Measurements from ENCODE around the gene SEMA7A. TPM values are rescaled to one million over a fixed set of nuclear protein-coding genes. Genes with fewer than 3 reads are reported as not detected.

SEMA7A gene
- total RNA-seq, 2 donors from 2014 or later, result 8.1 to 8.2 TPM

DNA sequence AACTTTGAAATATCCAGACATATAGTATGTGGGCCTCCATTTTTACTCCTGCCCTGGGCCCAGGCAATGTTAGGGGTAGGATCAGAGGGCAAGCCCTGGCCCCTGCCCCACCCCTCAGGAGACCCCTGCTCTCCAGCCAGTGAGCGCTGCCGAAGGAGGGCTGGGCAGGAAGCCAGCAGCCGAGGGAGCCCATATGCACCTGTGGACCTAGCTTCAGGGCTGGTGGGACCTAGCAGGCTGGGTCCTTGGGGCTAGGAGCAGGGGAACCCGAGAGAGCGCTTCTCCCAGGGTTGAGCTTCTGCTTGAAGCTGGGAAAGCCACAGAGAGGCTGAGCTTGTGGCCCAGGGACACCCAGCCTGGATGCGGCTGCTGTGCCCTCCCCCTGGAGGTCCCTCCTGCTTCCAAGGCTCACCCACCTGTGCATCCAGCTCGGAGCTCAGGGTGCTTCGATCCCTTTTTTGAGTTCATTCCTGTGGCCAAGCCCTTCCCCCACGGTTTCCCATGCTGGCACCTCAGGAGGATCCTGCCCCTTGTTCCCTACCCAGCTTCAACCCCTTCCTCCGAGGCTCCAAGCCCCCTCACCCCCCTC, 45.3 kb downstream of the SEMA7A start:
- H3K4me1 ChIP-seq (ENCODE audit: control insufficient read depth, insufficient read depth, low read length), result no peaks in the 10 kb centered on the region
- peaks cover 4% of the 10 kb centered on the region for H3K27me3 Mint-ChIP-seq (ENCODE audit: insufficient read depth)
- no peaks in the 10 kb centered on the region for H3K9me3 ChIP-seq (ENCODE audit: control insufficient read depth, low read length)
- no peak overlapping the region for H3K9ac ChIP-seq (ENCODE audit: extremely low read depth, low read length, poor library complexity, severe bottlenecking)
- H3K9me3 Mint-ChIP-seq, result no peaks in the 10 kb centered on the region
- peaks cover 13% of the 10 kb centered on the region for H3K4me1 Mint-ChIP-seq
- no peaks in the 10 kb centered on the region for H3K36me3 ChIP-seq (ENCODE audit: control insufficient read depth, insufficient read depth, low read length)
- no peaks in the 10 kb centered on the region for H3K36me3 Mint-ChIP-seq (ENCODE audit: low read depth)
- no peak overlapping the region for H3K27ac Mint-ChIP-seq
- 92 to 94% methylated on average over 4 to 10 of the region's 10 CpGs for WGBS, 2 experiments (ENCODE audit: insufficient coverage in 1 of 2, insufficient read length in 1 of 2)
- H3K4me3 Mint-ChIP-seq, result no peak overlapping the region
- H3K27me3 ChIP-seq (ENCODE audit: control insufficient read depth, insufficient read depth, low read length, poor library complexity, severe bottlenecking), result no peaks in the 10 kb centered on the region
- TF ChIP-seq, protein P1, sequence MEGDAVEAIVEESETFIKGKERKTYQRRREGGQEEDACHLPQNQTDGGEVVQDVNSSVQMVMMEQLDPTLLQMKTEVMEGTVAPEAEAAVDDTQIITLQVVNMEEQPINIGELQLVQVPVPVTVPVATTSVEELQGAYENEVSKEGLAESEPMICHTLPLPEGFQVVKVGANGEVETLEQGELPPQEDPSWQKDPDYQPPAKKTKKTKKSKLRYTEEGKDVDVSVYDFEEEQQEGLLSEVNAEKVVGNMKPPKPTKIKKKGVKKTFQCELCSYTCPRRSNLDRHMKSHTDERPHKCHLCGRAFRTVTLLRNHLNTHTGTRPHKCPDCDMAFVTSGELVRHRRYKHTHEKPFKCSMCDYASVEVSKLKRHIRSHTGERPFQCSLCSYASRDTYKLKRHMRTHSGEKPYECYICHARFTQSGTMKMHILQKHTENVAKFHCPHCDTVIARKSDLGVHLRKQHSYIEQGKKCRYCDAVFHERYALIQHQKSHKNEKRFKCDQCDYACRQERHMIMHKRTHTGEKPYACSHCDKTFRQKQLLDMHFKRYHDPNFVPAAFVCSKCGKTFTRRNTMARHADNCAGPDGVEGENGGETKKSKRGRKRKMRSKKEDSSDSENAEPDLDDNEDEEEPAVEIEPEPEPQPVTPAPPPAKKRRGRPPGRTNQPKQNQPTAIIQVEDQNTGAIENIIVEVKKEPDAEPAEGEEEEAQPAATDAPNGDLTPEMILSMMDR (conservative IDR thresholded peaks at IDR 0.05), result no peak
- H3K4me3 ChIP-seq (ENCODE audit: low read length), result no peak overlapping the region
- no peak for DNase-seq
- no peak overlapping the region for H3K27ac ChIP-seq (ENCODE audit: low read depth, low read length)

DNA sequence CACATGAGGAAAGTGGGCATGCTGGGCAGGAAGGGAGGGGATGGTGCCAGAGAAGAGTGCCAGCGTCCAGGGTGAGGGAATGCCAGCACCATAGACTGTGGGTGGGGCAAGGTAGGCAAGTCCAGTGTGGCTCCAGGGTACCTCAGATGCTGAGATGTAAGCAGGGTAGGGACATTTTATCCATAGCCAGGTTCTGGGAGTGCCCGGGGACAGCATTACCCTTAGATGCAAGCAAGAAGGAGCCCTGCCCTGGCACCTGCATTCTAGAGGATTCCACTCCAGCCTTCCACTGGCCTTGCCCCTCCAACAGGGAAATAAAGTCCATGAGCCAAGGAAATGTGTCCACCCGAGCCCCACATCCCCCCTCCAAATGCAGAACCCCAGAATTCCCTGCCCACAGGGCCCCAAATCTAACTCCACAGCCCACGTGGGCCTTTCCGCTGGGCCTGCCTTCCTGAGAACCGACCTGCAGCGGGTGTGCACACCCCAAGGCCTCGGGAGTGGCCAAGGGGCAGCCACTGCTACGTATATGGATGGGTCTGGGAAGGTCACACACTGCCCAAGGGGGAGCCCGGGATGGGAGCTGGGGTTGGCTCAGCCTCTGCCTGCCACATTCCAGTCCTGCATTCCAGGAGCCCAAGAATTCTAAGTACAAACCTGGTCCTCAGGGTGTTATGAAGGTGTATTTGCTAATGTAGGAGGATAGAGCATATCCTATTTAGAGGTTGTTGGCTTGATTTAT, 46.0 kb downstream of the SEMA7A start:
- Histone ChIP-seq H3K9ac (ENCODE audit: extremely low read depth, low read length, poor library complexity, severe bottlenecking) (no peak overlapping the region), H3K36me3 (ENCODE audit: control insufficient read depth, insufficient read depth, low read length) (no peaks in the 10 kb centered on the region), H3K27me3 (ENCODE audit: control insufficient read depth, insufficient read depth, low read length, poor library complexity, severe bottlenecking) (no peaks in the 10 kb centered on the region), H3K9me3 (ENCODE audit: control insufficient read depth, low read length) (no peaks in the 10 kb centered on the region), H3K4me1 (ENCODE audit: control insufficient read depth, insufficient read depth, low read length) (no peaks in the 10 kb centered on the region), H3K27ac (ENCODE audit: low read depth, low read length) (no peak overlapping the region), H3K4me3 (ENCODE audit: low read length) (no peak overlapping the region)
- H3K27ac Mint-ChIP-seq, result no peak overlapping the region
- 89 to 92% methylated on average over 3 to 10 of the region's 10 CpGs for WGBS, 2 experiments (ENCODE audit: insufficient coverage in 1 of 2, insufficient read length in 1 of 2)
- peaks cover 13% of the 10 kb centered on the region for H3K4me1 Mint-ChIP-seq
- no peaks in the 10 kb centered on the region for H3K27me3 Mint-ChIP-seq (ENCODE audit: insufficient read depth)
- no peak overlapping the region for H3K4me3 Mint-ChIP-seq
- peak; percentile 57 for DNase-seq
- no peaks in the 10 kb centered on the region for H3K9me3 Mint-ChIP-seq
- H3K36me3 Mint-ChIP-seq (ENCODE audit: low read depth), result no peaks in the 10 kb centered on the region
- TF ChIP-seq, protein P1 (conservative IDR thresholded peaks at IDR 0.05), result no peak

DNA sequence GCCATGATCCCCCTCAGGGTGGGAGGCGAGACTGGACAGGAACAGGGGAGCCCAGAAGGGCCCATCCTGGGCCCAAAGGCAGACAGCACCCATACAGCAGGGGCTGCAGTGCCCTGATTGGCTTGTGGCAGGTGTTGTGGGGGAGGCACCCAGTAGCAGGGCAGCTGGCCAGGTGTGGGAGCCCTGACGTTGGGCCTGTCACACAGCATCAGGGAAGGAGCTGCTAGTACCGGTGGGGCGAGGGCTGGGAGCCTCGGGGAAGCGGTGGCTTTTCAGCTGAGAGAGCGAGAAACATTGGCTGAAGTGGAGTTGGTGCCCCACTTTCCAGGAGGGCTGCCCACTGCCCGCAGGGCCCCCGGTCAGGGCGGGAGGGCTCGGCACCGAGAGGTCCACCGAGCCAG, 46.6 kb downstream of the SEMA7A start:
- Mint-ChIP-seq H3K4me3 (no peak overlapping the region), H3K4me1 (peaks cover 13% of the 10 kb centered on the region), H3K36me3 (ENCODE audit: low read depth) (no peaks in the 10 kb centered on the region), H3K27me3 (ENCODE audit: insufficient read depth) (no peaks in the 10 kb centered on the region), H3K9me3 (no peaks in the 10 kb centered on the region), H3K27ac (no peak overlapping the region)
- TF ChIP-seq, protein P1 (conservative IDR thresholded peaks at IDR 0.05), result no peak
- 88 to 92% methylated on average over 6 to 13 of the region's 13 CpGs for WGBS, 2 experiments (ENCODE audit: insufficient coverage in 1 of 2, insufficient read length in 1 of 2)
- Histone ChIP-seq H3K4me3 (ENCODE audit: low read length) (no peak overlapping the region), H3K9me3 (ENCODE audit: control insufficient read depth, low read length) (no peaks in the 10 kb centered on the region), H3K27ac (ENCODE audit: low read depth, low read length) (no peak overlapping the region), H3K4me1 (ENCODE audit: control insufficient read depth, insufficient read depth, low read length) (no peaks in the 10 kb centered on the region), H3K9ac (ENCODE audit: extremely low read depth, low read length, poor library complexity, severe bottlenecking) (no peak overlapping the region), H3K27me3 (ENCODE audit: control insufficient read depth, insufficient read depth, low read length, poor library complexity, severe bottlenecking) (no peaks in the 10 kb centered on the region), H3K36me3 (ENCODE audit: control insufficient read depth, insufficient read depth, low read length) (no peaks in the 10 kb centered on the region)
- DNase-seq, result no peak

Measured in endodermal cell (in vitro differentiated cells).